Heart right ventricle (tissue), 16 donors: ENCODE measurements around the gene MCL1. TPM values are rescaled to one million over a fixed set of nuclear protein-coding genes. Genes with fewer than 3 reads are reported as not detected.
"Not testable (repeated sequence)": the region's sequence is repeated elsewhere in the genome, so short reads cannot be mapped to it uniquely, and the experiment has no call there.

ENCODE experiments used
- ATAC-seq, 8 donors: fragments of 200-7000 bp; cut with Tn5 transposase; one replicate each; pipeline ENCODE4 v1.9.1; 2020; ENCODE audit warnings: mild to moderate bottlenecking in 8 of 8, moderate library complexity in 8 of 8, moderate number of reproducible peaks in 1 of 8
- DNase-seq, 2 donors: peaks; one replicate each; pipeline ENCODE4 v3.0.0-alpha.2; 2020
- H3K27ac ChIP-seq, 10 donors: fragments of 200-600 bp; sonication (generic) in 2 of 10; one replicate each; pipeline versions ENCODE4 v1.5.0 to v1.8.0; 2020 to 2022; ENCODE audit warnings: mild to moderate bottlenecking in 3 of 10
- H3K27me3 ChIP-seq, 7 donors: fragments of 200-600 bp; one replicate each; pipeline ENCODE4 v1.8.0; 2021 to 2022; ENCODE audit warnings: mild to moderate bottlenecking in 2 of 7
- H3K36me3 ChIP-seq, 9 donors: fragments of 200-600 bp; sonication (generic) in 1 of 9; one replicate each; pipeline versions ENCODE4 v1.5.0 to v1.8.0; 2020 to 2022; ENCODE audit warnings: mild to moderate bottlenecking in 2 of 9
- H3K4me1 ChIP-seq, 9 donors: fragments of 200-600 bp; sonication (generic) in 1 of 9; one replicate each; pipeline versions ENCODE4 v1.5.0 to v1.8.0; 2020 to 2022; ENCODE audit warnings: mild to moderate bottlenecking in 4 of 9
- H3K4me3 ChIP-seq, 10 donors: fragments of 200-600 bp; sonication (generic) in 2 of 10; one replicate each; pipeline versions ENCODE4 v1.5.0 to v1.8.0; 2020 to 2022; ENCODE audit warnings: mild to moderate bottlenecking in 7 of 10, moderate library complexity in 2 of 10
- H3K9me3 ChIP-seq, 11 donors: fragments of 200-600 bp in 10 of 11; sonication (generic) in 2 of 11; one replicate each; pipeline versions ENCODE4 v1.5.0 to v1.8.0; 2013 to 2022; ENCODE audit warnings: mild to moderate bottlenecking in 2 of 11, control low read depth in 1 of 11, moderate library complexity in 1 of 11
- CTCF ChIP-seq, 9 donors: fragments of 200-600 bp; sonication (generic) in 2 of 9; IDR thresholded peaks; one replicate each; pipeline versions ENCODE4 v1.5.0 to v1.8.0; 2021 to 2022; ENCODE audit warnings: antibody characterized with exemption in 9 of 9, mild to moderate bottlenecking in 5 of 9, moderate library complexity in 1 of 9
- WGBS, 2 donors: extraction: QIAGEN DNeasy Blood & Tissue Kit; methylation state at CpG; one replicate each; pipeline ENCODE4 v1.1.7; 2013; ENCODE audit warnings: inconsistent platforms in 1 of 2; 5-methylcytosine and 5-hydroxymethylcytosine counted together
- intact Hi-C, 10 donors: fragments of 100-400 bp; cut with DNase I; formaldehyde crosslinking; loops; one replicate each; pipeline versions ENCODE4 v1.11.1 to v1.14.2; 2022
- polyA plus RNA-seq, 2 donors: library from polyadenylated mRNA; stranded (reverse); fragments of 200-250 nt; gene quantifications; one replicate each; pipeline ENCODE4 v1.2.3, GENCODE V29; 2013
- total RNA-seq, 10 donors: library from RNA; stranded (reverse); fragmentation: NEBNext Ultra II Directional in 3 of 10; extraction: Animal tissue kit (Norgen Biotek cat#: 25700) in 3 of 10; gene quantifications; one replicate each; pipeline versions ENCODE4 v1.2.1 to v1.2.4, GENCODE V29; 2021 to 2023
- donor health status: Arrhythmogenic right ventricular cardiomyopathy.
- donor health status: ischemic (EF 13 %, LVEDD 7.1; RV severe dilation, severe dysfunction).
- donor health status: healthy with polysubstance abuse.
- donor health status: DM: no; HTN: yes; CAD: no.
- donor health status: DM: no; HTN: no; CAD: no.
- donor health status: ischemic (EF 25% LVEDD 6.9; RV normal size, moderate dysfunction).
- donor health status: ischemic (EF 25% LVEDD 5.7; RV mildly dilated, moderate dysfunction).
- donor health status: healthy.
- donor health status: DM: yes; HTN: yes; CAD: no.
- donor health status: Ischemic cardiomyopathy.
- donor health status: ischemic (EF 35%, LVEDD 5.7; RV mildly dilated, moderate dysfunction).
- donor health status: nonischemic (EF 11% LVEDD 7.7; RV severe dilation, severe dysfunction).
- donor health status: DM: yes; HTN: yes; CAD: no.
- donor health status: PGD.
- donor health status: ischemic (EF 29% LVEDD 5.4; RV normal size, mild dysfunction).
- donor health status: nonischemic (EF 23%, LVEDD 6.1; RV moderate dilation, normal function).

The MCL1 gene
- total and polyA plus RNA-seq, 12 donors, result 54.3 to 155 (median 115) TPM

GRCh38 chr1:150601540-150601939 lies 22.1 kb upstream of the MCL1 start:
- Histone ChIP-seq H3K4me3 (no peak overlapping the region), H3K4me1 (peaks cover 0 to 25% (median 13%) of the 10 kb centered on the region in 9 donors), H3K36me3 (peaks cover 0 to 20% (median 5%) of the 10 kb centered on the region in 9 donors), H3K27ac (no peak overlapping the region), H3K9me3 (no peaks in the 10 kb centered on the region), H3K27me3 (no peaks in the 10 kb centered on the region)
- DNase-seq, result no peak
- no peak for TF ChIP-seq CTCF (IDR thresholded peaks at IDR 0.05)
- no peak for ATAC-seq
- intact Hi-C loops, result no loop called here

GRCh38 chr1:150598346-150598745 lies 18.9 kb upstream of the MCL1 start:
- DNase-seq, intact Hi-C loops, H3K27ac ChIP-seq, ATAC-seq, H3K4me3 ChIP-seq, H3K27me3 ChIP-seq, H3K4me1 ChIP-seq, H3K9me3 ChIP-seq: not testable (repeated sequence)
- 84 to 94% methylated on average over 4 of the region's 4 CpGs for WGBS, 2 donors
- peaks cover 0 to 29% (median 5%) of the 10 kb centered on the region in 9 donors for H3K36me3 ChIP-seq

- no peak for TF ChIP-seq CTCF (IDR thresholded peaks at IDR 0.05)
- H3K4me3 ChIP-seq, result no peak overlapping the region
- ATAC-seq (no peak), DNase-seq (no peak)
- intact Hi-C loops, result no loop called here
- 79% methylated on average over 3 of the region's 3 CpGs for WGBS, 2 donors
- H3K27me3 ChIP-seq, result no peaks in the 10 kb centered on the region
- no peaks in the 10 kb centered on the region for H3K4me1 ChIP-seq
- no peak overlapping the region for H3K27ac ChIP-seq
- no peaks in the 10 kb centered on the region for H3K9me3 ChIP-seq
- peaks cover 0 to 29% (median 5%) of the 10 kb centered on the region in 9 donors for H3K36me3 ChIP-seq
These were observed 17.6 kb upstream of the MCL1 start for GRCh38 chr1:150596976-150597375.

- Histone ChIP-seq H3K4me3 (no peak overlapping the region), H3K27ac (no peak overlapping the region), H3K27me3 (no peaks in the 10 kb centered on the region), H3K9me3 (no peaks in the 10 kb centered on the region), H3K36me3 (peaks cover 0 to 29% (median 5%) of the 10 kb centered on the region in 9 donors), H3K4me1 (no peaks in the 10 kb centered on the region)
- TF ChIP-seq CTCF (IDR thresholded peaks at IDR 0.05), result no peak
- DNase-seq (no peak), ATAC-seq (no peak)
- intact Hi-C loops, result no loop called here
- 92% methylated on average over 7 of the region's 7 CpGs for WGBS, 2 donors
These were observed 16.9 kb upstream of the MCL1 start for GRCh38 chr1:150596095-150596892.

- peaks cover 0 to 17% (median 4%) of the 10 kb centered on the region in 9 donors for H3K36me3 ChIP-seq
- TF ChIP-seq CTCF (IDR thresholded peaks at IDR 0.05), result no peak
- DNase-seq, result no peak
- no peaks in the 10 kb centered on the region for H3K27me3 ChIP-seq
- H3K27ac ChIP-seq, result peak overlapping the region in 3 of 10 donors; percentile 3 to 49 (median 31)
- intact Hi-C loops, result loop anchor here in 2 of 10 donors (5.0 kb wide), 1 partner anchor 35 kb away; no protein-coding TSS in a partner anchor
- ATAC-seq, result no peak
- peaks cover 0 to 27% (median 8%) of the 10 kb centered on the region in 9 donors for H3K4me1 ChIP-seq
- no peaks in the 10 kb centered on the region for H3K9me3 ChIP-seq
- WGBS, 2 donors, result 73 to 97% methylated on average over 2 of the region's 2 CpGs
- H3K4me3 ChIP-seq, result no peak overlapping the region
These were observed 3.0 kb upstream of the MCL1 start for GRCh38 chr1:150582371-150582770.

- not testable (repeated sequence) for H3K9me3 ChIP-seq, H3K4me3 ChIP-seq, H3K27me3 ChIP-seq, ATAC-seq, DNase-seq
- WGBS, 2 donors, result 96 to 98% methylated on average over 14 of the region's 14 CpGs
- intact Hi-C loops, result loop anchor here in 3 of 10 donors (2.0 to 5.0 kb wide), 3 partner anchors 23 to 39 kb away; no protein-coding TSS in a partner anchor
- Histone ChIP-seq H3K27ac (peak overlapping the region in 3 of 10 donors; percentile 3 to 49 (median 31)), H3K36me3 (peaks cover 0 to 21% (median 7%) of the 10 kb centered on the region in 9 donors), H3K4me1 (peaks cover 0 to 27% (median 8%) of the 10 kb centered on the region in 9 donors)
These were observed 2.6 kb upstream of the MCL1 start for GRCh38 chr1:150581962-150582361.

- H3K36me3 ChIP-seq, result peaks cover 0 to 27% (median 12%) of the 10 kb centered on the region in 9 donors
- not testable (repeated sequence) for DNase-seq, H3K9me3 ChIP-seq, ATAC-seq, H3K27me3 ChIP-seq, H3K4me3 ChIP-seq
- H3K27ac ChIP-seq, result peak overlapping the region in 1 of 10 donors; percentile 1
- H3K4me1 ChIP-seq, result peaks cover 0 to 27% (median 8%) of the 10 kb centered on the region in 9 donors
- WGBS, 2 donors, result 98% methylated on average over 7 of the region's 7 CpGs
- intact Hi-C loops, result loop anchor here in 3 of 10 donors (2.0 to 5.0 kb wide), 3 partner anchors 23 to 39 kb away; no protein-coding TSS in a partner anchor
These were observed 2.0 kb upstream of the MCL1 start for GRCh38 chr1:150581437-150581836.
